LNCaP clone FGC (cell line): ENCODE results near the gene CD9.
"Not testable (repeated sequence)": the region's sequence is repeated elsewhere in the genome, so short reads cannot be mapped to it uniquely, and the experiment has no call there.

Experiments
- DNase-seq: peaks from one replicate; pipeline ENCODE4 v3.0.0-alpha.2; 2011; ENCODE audit warnings: low read depth
- H3K4me3 ChIP-seq: 2 replicates; pipeline ENCODE4 v1.5.1; 2011; ENCODE audit warnings: mild to moderate bottlenecking, low read depth, low read length, control low read depth
- CTCF ChIP-seq: IDR thresholded peaks from 2 replicates; pipeline ENCODE4 v1.5.1; 2012; ENCODE audit warnings: mild to moderate bottlenecking; ENCODE audit not compliant: control insufficient read depth, insufficient read depth; ENCODE audit errors: extremely low read depth

CD9 gene

GRCh38 chr12:6205144-6205539, 4.9 kb downstream of the CD9 start:
- no peak overlapping the region for H3K4me3 ChIP-seq
- no peak for DNase-seq
- no peak for TF ChIP-seq CTCF

- TF ChIP-seq CTCF: no peak
- DNase-seq: no peak
- no peak overlapping the region for H3K4me3 ChIP-seq
These were observed 5.6 kb downstream of the CD9 start for GRCh38 chr12:6205761-6206160.

- DNase-seq: no peak
- no peak for TF ChIP-seq CTCF
- H3K4me3 ChIP-seq: no peak overlapping the region
These were observed 6.1 kb downstream of the CD9 start for GRCh38 chr12:6206327-6206726.

GRCh38 chr12:6207259-6207925, 7.2 kb downstream of the CD9 start:
- TF ChIP-seq CTCF: no peak
- no peak overlapping the region for H3K4me3 ChIP-seq
- no peak for DNase-seq

GRCh38 chr12:6208130-6208529, 7.9 kb downstream of the CD9 start:
- no peak overlapping the region for H3K4me3 ChIP-seq
- no peak for TF ChIP-seq CTCF
- DNase-seq: no peak

GRCh38 chr12:6209428-6209827, 9.2 kb downstream of the CD9 start:
- H3K4me3 ChIP-seq, DNase-seq: not testable (repeated sequence)

GRCh38 chr12:6211421-6211869, 11.2 kb downstream of the CD9 start:
- no peak for DNase-seq
- no peak for TF ChIP-seq CTCF
- no peak overlapping the region for H3K4me3 ChIP-seq
